GM21825 (cell line): Measurements from ENCODE around the gene GANC.

Experiments used
- ATAC-seq: cut with Tn5 transposase; IDR thresholded peaks from one replicate; pipeline ENCODE4 v1.9.1; 2021; ENCODE audit warnings: mild to moderate bottlenecking, moderate library complexity; ENCODE audit not compliant: unreplicated experiment

Gene GANC

DNA sequence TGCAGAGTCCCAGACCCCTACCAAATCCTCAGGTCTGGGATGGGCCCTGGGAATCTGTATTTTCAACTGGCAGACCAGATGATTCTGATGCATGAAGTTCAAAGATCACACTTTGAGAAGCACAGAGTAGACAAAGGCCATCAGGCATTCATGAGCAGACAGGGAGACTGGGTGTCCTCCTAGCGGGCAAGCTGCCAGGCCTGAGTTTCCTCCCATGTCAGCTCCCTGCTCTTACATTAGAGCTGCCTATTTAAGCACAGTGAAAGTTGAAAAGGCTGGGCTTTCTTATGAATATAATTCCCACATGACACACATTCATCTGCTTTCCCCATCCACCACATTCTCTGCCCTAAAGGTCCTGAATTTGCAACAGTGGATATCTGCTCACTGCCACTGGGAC lies 100.3 kb downstream of the GANC start:
- ATAC-seq = no peak

GRCh38 chr15:42373936-42374335 lies 100.9 kb downstream of the GANC start:
- ATAC-seq = no peak

DNA sequence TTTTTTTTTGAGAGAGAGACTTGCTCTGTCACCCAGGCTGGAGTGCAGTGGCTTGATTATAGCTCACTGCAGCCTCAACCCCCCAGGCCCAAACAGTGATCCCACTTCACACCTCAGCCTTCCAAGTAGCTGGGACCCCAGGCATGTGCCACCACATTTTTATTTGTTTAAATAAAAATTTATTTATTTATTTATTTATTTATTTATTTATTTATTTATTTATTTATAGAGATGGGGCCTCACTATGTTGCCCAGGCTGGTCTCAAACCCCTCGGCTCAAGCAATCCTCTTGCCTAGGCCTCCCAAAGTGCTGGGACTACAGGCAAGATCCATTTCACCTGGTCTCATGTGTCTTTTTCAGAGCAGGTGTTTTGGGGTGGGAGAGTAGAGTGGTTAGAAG lies 101.8 kb downstream of the GANC start:
- ATAC-seq = no peak

- ATAC-seq = no peak
These were observed 102.3 kb downstream of the GANC start for GRCh38 chr15:42375252-42375651.

DNA sequence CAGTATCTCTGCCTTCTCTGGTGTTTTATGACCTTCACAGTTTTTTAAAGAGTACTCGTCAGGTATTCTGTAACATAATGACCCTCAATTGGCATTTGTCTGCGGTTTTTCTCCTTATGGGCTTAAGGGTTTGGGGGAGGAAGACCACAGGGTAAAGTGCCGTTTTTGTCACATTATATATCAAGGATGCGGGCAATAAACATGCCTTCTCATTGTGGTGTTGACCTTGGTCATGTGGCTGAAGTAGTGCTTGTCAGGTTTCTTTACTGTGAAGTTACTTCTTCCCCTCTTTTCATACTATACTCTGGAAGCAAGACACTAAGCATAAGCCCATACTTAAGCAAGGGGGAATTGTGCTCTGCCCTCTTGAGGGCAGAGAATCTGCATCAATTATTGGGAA lies 102.9 kb downstream of the GANC start:
- ATAC-seq = no peak

DNA sequence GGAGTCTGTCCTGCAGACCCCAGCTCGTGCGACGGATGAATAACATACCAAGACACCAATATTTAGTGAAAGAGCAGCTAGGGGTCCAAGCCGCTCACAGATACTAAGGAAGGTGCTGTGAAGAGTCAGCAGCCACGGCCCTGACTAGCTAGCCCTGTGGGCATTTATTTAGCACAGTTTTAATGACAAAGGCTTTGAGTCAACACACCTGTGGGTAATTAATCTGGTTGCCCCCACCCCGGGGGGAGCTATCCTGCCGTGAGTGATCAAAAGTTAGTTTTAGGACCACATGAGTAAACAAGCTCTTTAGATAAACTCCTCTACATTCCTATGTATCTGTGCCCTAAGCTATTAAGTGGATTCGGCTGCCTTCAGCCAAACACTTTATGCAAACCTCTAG lies 105.0 kb downstream of the GANC start:
- no peak for ATAC-seq

GRCh38 chr15:42384597-42384996 lies 111.6 kb downstream of the GANC start:
- no peak for ATAC-seq

GRCh38 chr15:42385206-42385979 lies 112.4 kb downstream of the GANC start:
- ATAC-seq = no peak

- no peak for ATAC-seq
These were observed 113.1 kb downstream of the GANC start for GRCh38 chr15:42385980-42386700.

DNA sequence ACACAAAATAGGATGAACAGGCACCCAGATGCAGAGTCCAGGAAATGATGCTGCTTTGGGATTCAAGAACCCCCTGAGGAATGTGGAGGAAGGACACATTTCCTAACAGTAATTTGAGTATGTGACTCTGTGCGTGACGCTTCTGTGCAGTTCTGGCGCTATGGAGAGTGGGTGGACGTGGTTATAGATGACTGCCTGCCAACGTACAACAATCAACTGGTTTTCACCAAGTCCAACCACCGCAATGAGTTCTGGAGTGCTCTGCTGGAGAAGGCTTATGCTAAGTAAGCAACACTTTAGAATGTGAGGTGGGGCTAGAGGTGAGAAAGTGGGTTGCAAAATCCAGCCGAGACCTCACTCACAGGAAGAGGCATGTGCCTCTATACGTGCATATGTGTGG lies 114.6 kb downstream of the GANC start:
- ATAC-seq = no peak

- no peak for ATAC-seq
These were observed 119.5 kb downstream of the GANC start for GRCh38 chr15:42392309-42393024.

DNA sequence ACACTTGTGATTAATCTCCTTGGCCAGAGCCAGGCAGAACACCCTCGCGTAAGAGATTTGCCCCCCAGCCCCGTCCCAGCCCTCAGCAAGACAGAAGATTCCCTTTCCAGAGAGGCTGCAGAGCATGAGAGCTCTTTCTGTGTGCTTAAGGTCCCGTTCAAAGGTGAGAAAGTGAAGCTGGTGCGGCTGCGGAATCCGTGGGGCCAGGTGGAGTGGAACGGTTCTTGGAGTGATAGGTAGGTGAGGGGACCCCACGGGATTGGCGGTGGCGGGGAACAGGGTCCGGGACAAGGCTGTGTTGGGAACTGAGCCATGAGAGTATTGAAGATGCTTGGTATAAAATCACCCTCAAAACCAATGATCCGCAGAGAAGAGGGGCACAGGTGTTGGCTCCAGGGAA lies 121.1 kb downstream of the GANC start:
- no peak for ATAC-seq

GRCh38 chr15:42395838-42396237 lies 122.8 kb downstream of the GANC start:
- ATAC-seq = no peak

GRCh38 chr15:42401544-42402454 lies 128.8 kb downstream of the GANC start:
- ATAC-seq = no peak

DNA sequence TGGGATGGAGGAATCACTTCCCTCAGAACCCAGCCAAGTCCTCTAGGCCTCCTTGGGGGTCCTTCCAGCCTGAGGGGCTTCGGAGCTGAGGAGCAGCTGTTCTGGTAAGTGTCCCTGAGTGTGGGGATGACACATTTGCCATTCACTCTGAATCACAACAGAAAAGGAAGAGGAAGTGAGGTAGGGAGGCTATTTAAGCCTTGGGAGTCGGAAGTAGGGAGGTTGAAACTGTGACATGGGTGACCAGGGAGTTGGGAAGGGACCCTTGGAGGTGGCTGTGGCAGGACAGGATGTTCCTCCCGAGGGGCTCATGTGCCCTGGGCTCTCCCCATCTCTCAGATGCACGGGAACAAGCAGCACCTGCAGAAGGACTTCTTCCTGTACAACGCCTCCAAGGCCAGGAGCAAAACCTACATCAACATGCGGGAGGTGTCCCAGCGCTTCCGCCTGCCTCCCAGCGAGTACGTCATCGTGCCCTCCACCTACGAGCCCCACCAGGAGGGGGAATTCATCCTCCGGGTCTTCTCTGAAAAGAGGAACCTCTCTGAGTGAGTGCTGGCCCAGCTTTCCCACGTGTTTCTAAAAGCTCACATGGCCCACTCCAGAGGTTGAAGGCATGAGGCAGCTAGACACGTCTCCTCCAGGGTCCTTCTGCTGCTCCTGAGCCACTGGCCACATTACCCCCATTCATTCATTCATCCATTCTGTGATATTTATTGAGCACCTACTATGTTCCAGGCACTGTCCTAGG lies 129.6 kb downstream of the GANC start:
- no peak for ATAC-seq

GRCh38 chr15:42403389-42403788 lies 130.4 kb downstream of the GANC start:
- no peak for ATAC-seq

DNA sequence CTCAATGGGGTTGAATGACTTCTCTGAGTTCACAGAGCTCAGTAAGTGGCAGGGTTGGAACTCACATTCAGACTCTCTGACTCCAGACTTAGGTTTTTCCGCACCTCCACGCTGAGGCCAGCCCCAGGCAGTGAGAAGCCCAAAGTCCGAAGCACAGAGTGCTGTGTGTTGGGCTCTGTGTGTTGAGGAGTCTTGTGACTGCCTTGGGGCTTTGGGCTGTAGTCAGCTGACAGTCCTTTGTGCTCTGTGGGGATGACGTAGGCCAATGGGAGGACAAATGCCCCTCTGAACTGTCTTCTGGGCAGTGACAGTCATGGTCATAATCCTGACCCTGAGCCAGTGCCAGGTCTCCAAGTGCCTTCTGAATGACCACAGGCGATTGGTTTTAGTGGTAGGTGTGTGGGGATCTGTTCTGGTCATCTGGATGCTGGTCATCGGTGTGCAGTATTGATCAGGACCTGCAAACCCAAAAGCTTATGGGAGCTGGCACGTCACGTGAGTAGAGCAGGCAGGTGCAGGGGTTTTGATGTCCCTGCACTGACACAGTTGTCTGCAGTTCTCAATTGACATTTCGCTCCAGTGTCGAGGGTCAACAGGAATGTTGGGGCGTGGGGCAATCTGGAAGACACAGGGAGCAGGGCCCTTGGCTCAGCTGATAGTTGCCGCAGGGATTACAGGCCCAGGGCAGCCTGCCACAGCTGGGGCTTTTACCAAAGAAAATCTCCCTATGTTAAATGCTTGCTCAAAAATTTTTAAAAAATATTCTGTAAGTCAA lies 131.6 kb downstream of the GANC start:
- ATAC-seq = no peak

DNA sequence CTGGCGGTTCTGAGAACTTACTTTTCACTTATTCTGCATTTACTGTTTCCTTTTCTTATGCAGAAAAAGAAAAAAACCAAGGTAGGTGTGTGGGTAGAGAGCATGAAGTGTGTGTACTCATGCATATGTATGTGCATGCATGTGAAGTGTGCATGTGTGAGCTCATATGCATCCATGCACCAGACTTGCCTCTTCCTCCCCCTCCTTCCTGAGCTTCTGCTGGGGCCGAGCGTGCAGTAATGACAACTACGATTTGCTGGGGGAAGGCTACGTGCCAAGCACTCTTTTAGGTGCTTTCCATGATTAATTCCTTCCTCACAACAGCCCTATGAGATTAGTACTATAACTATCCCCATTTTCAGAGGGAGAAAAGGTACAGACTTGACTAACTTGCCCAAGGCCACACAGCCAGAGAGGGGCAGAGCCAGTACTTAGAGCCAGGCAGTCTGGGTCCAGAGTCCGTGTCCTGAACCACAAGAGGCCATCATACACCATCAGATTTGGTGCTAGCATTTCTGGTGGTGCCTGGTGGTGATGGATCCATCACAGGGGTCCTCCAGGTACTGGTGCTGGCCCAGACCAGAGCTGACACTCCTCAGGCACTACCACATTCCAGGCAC lies 133.0 kb downstream of the GANC start:
- ATAC-seq = no peak
